Activated effector memory CD4-positive, alpha-beta T cell treated with Interleukin-2 at 50 U/mL for 16 hours (primary cell): ENCODE measurements around the gene CMTM1.

ENCODE experiments used
- DNase-seq: peaks from one replicate; pipeline ENCODE4 v3.0.0-alpha.2; 2020

Gene CMTM1

GRCh38 chr16:66566051-66566901 is at the start of gene CMTM1:
CMTM1 (plus strand) TSS chr16:66566439; CDS start chr16:66566514, 75 bp downstream.
- no peak for DNase-seq

- DNase-seq = no peak
These were observed 49.8 kb upstream of the CMTM1 start for GRCh38 chr16:66516509-66516807.

- peak; percentile 79 for DNase-seq
These were observed 49.2 kb upstream of the CMTM1 start for GRCh38 chr16:66516808-66517585.

GRCh38 chr16:66517586-66518263 is 48.5 kb upstream of the CMTM1 start:
- no peak for DNase-seq

- no peak for DNase-seq
These were observed 46.5 kb upstream of the CMTM1 start for GRCh38 chr16:66519482-66520373.

- no peak for DNase-seq
These were observed 45.7 kb upstream of the CMTM1 start for GRCh38 chr16:66520406-66521170.

GRCh38 chr16:66521252-66521713 is 45.0 kb upstream of the CMTM1 start:
- no peak for DNase-seq

GRCh38 chr16:66521951-66522771 is 44.1 kb upstream of the CMTM1 start:
- DNase-seq = peak; percentile 86

GRCh38 chr16:66522816-66523590 is 43.2 kb upstream of the CMTM1 start:
- no peak for DNase-seq

- DNase-seq = peak; percentile 47
These were observed 42.3 kb upstream of the CMTM1 start for GRCh38 chr16:66523861-66524354.

- DNase-seq = no peak
These were observed 41.6 kb upstream of the CMTM1 start for GRCh38 chr16:66524601-66525164.

GRCh38 chr16:66525396-66526180 is 40.7 kb upstream of the CMTM1 start:
- no peak for DNase-seq

GRCh38 chr16:66528294-66528693 is 37.9 kb upstream of the CMTM1 start:
- no peak for DNase-seq

GRCh38 chr16:66529475-66529874 is 36.8 kb upstream of the CMTM1 start:
- no peak for DNase-seq

- DNase-seq = no peak
These were observed 31.9 kb upstream of the CMTM1 start for GRCh38 chr16:66534376-66534799.

- DNase-seq = no peak
These were observed 29.7 kb upstream of the CMTM1 start for GRCh38 chr16:66536525-66536924.

GRCh38 chr16:66537236-66537635 is 29.0 kb upstream of the CMTM1 start:
- DNase-seq = no peak

GRCh38 chr16:66538910-66539309 is 27.3 kb upstream of the CMTM1 start:
- no peak for DNase-seq
